HEK293T (cell line): ENCODE results near the gene AGAP9.
"Not testable (repeated sequence)": the region's sequence is repeated elsewhere in the genome, so short reads cannot be mapped to it uniquely, and the experiment has no call there.

Source experiments
- ELF4 ChIP-seq: fragments of 450-650 bp; IDR thresholded peaks from 2 replicates; pipeline ENCODE4 v1.6.1; 2017; ENCODE audit warnings: antibody characterized with exemption
- FOXK2 ChIP-seq: fragments of 450-650 bp; IDR thresholded peaks from 2 replicates; pipeline ENCODE4 v1.6.1; 2016; ENCODE audit warnings: mild to moderate bottlenecking
- NFRKB ChIP-seq: fragments of 450-650 bp; IDR thresholded peaks from 2 replicates; pipeline ENCODE4 v1.6.1; 2016; ENCODE audit warnings: mild to moderate bottlenecking, moderate library complexity
- ZNF384 ChIP-seq: fragments of 450-650 bp; IDR thresholded peaks from 2 replicates; pipeline ENCODE4 v1.6.1; 2016

DNA sequence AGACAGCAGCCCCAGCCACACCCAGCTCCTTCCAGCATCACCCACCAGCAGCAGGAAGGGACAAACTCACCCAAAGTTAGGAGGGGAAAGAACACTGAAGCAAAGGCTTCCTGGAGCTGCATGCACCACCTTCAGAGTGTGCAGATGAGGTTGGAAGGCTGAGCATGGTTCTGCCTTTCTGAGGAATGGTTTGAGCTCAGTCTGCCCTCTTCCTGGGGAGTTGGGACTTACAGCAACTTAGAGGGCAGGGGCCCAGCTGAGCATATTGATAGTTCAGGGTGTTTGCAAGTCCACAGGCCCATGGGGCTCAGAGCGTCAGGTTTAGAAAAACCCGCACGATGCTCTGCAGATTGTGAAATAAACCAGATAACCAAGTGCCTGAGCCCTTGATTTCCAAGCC lies 43.3 kb downstream of the AGAP9 start:
- TF ChIP-seq ZNF384, FOXK2, ELF4, NFRKB: not testable (repeated sequence)
